HL-60 (cell line): ENCODE results near the gene FBXO2.

Experiments
- DNase-seq, 2 experiments: peaks; one replicate each; pipeline ENCODE4 v3.0.0-alpha.2; 2010 to 2020; ENCODE audit warnings: low read depth in 1 of 2, low spot score in 1 of 2
- H3K27ac ChIP-seq: fragments of 250-450 bp; sonication (Bioruptor Pico); replicated peaks from 2 replicates; pipeline ENCODE4 v1.5.1; 2020; ENCODE audit warnings: mild to moderate bottlenecking, moderate library complexity
- H3K27me3 ChIP-seq: fragments of 250-450 bp; sonication (Bioruptor Pico); 2 replicates; pipeline ENCODE4 v1.5.1; 2021; ENCODE audit warnings: mild to moderate bottlenecking, moderate library complexity; ENCODE audit not compliant: insufficient read depth, poor library complexity, severe bottlenecking
- H3K4me3 ChIP-seq: replicated peaks from 2 replicates; pipeline ENCODE4 v1.5.1; 2011; ENCODE audit warnings: mild to moderate bottlenecking, control low read depth, low read length; ENCODE audit not compliant: insufficient read depth
- CTCF ChIP-seq: IDR thresholded peaks from one replicate; pipeline ENCODE4 v1.5.1; 2011; ENCODE audit warnings: low read length, control low read depth, inconsistent platforms; ENCODE audit not compliant: insufficient read depth
- GABPA ChIP-seq: IDR thresholded peaks from 2 replicates; pipeline ENCODE4 v1.6.1; 2012; ENCODE audit warnings: low read depth
- POLR2AphosphoS5 ChIP-seq: IDR thresholded peaks from 2 replicates; pipeline ENCODE4 v1.6.1; 2012; ENCODE audit warnings: low read depth
- REST ChIP-seq: IDR thresholded peaks from 2 replicates; pipeline ENCODE4 v1.6.1; 2012; ENCODE audit warnings: low read depth; ENCODE audit not compliant: insufficient replicate concordance
- SPI1 ChIP-seq: IDR thresholded peaks from 2 replicates; pipeline ENCODE4 v1.6.1; 2012; ENCODE audit warnings: low read depth, mild to moderate bottlenecking, borderline replicate concordance

The FBXO2 gene

GRCh38 chr1:11639372-11639771, 14.9 kb downstream of the FBXO2 start:
- no peak for DNase-seq
- TF ChIP-seq SPI1 (no peak), REST (no peak), POLR2AphosphoS5 (no peak), CTCF (no peak), GABPA (no peak)

GRCh38 chr1:11638121-11638520, 16.1 kb downstream of the FBXO2 start:
- no peaks in the 10 kb centered on the region for H3K27me3 ChIP-seq
- no peak overlapping the region for H3K4me3 ChIP-seq
- no peak overlapping the region for H3K27ac ChIP-seq
- DNase-seq: no peak
- no peak for TF ChIP-seq REST
- no peak for TF ChIP-seq GABPA
- TF ChIP-seq POLR2AphosphoS5: no peak
- TF ChIP-seq CTCF: no peak

More at GRCh38 chr1:11639372-11639771, 14.9 kb downstream of the FBXO2 start:
- no peak overlapping the region for H3K27ac ChIP-seq
- H3K4me3 ChIP-seq: no peak overlapping the region
- H3K27me3 ChIP-seq: no peaks in the 10 kb centered on the region

GRCh38 chr1:11634365-11635192, 19.6 kb downstream of the FBXO2 start:
- H3K27me3 ChIP-seq: no peaks in the 10 kb centered on the region
- H3K27ac ChIP-seq: no peak overlapping the region
- no peak overlapping the region for H3K4me3 ChIP-seq
- TF ChIP-seq POLR2AphosphoS5: no peak
- TF ChIP-seq GABPA: no peak
- TF ChIP-seq REST: no peak
- no peak for TF ChIP-seq CTCF
- no peak for TF ChIP-seq SPI1
- DNase-seq: no peak
